A549 (cell line): ENCODE results near the gene HEATR1. TPM values are rescaled to one million over a fixed set of nuclear protein-coding genes. Genes with fewer than 3 reads are reported as not detected.

Experiments
- ATAC-seq, 2 experiments: fragments of 200-7000 bp in 1 of 2; fragments of >200 bp in 1 of 2; cut with Nextera tagmentation in 1 of 2; cut with Tn5 transposase in 1 of 2; 3 replicates each; pipeline versions ENCODE4 v1.8.0 to v1.9.1; 2018 to 2020; ENCODE audit warnings: mild to moderate bottlenecking in 1 of 2, moderate library complexity in 1 of 2
- CTCF ChIA-PET: fragments of 300-600 bp; sonication (Branson Sonifier 250); formaldehyde crosslinking; extraction: SDS; loops from one replicate; lab custom pipeline; 2021; ENCODE audit warnings: antibody characterized with exemption, inconsistent platforms; lab: Yijun Ruan, JAX
- POLR2A ChIA-PET: fragments of 350-600 bp; formaldehyde crosslinking; extraction: SDS; loops from one replicate; lab custom pipeline; 2021; ENCODE audit warnings: antibody characterized with exemption, inconsistent platforms; lab: Yijun Ruan, JAX
- DNase-seq, 2 experiments: peaks; one replicate each; pipeline versions ENCODE4 v3.0.0 to v3.0.0-alpha.2; 2011 to 2016; ENCODE audit warnings: low read depth in 1 of 2, low spot score in 1 of 2
- FAIRE-seq: peaks from 2 replicates; lab custom pipeline; 2011; peaks lifted over from hg19 to GRCh38; lab: Jason Lieb, UNC
- H3K27ac ChIP-seq, 2 experiments: fragments of >200 bp; sonication (Bioruptor Twin); formaldehyde crosslinking; 3 replicates each; pipeline ENCODE4 v1.5.1; 2016 to 2017
- H3K4me1 ChIP-seq: fragments of >200 bp; sonication (Bioruptor Twin); formaldehyde crosslinking; 3 replicates; pipeline ENCODE4 v1.6.1; 2016
- H3K4me2 ChIP-seq: fragments of >200 bp; sonication (Bioruptor Twin); formaldehyde crosslinking; 3 replicates; pipeline ENCODE4 v1.6.1; 2016
- H3K4me3 ChIP-seq: fragments of >200 bp; sonication (Bioruptor Twin); formaldehyde crosslinking; 3 replicates; pipeline ENCODE4 v1.5.1; 2016
- H3K9me3 ChIP-seq: fragments of >200 bp; sonication (Bioruptor Twin); formaldehyde crosslinking; 3 replicates; pipeline ENCODE4 v1.6.1; 2016
- BCL3 ChIP-seq: fragments of >200 bp; sonication (Bioruptor Twin); formaldehyde crosslinking; IDR thresholded peaks from 3 replicates; pipeline ENCODE4 v1.6.1; 2016
- CBX8 ChIP-seq: fragments of 200-600 bp; sonication (generic); IDR thresholded peaks from 2 replicates; pipeline ENCODE4 v1.6.1; 2016
- CHD2 ChIP-seq: fragments of 150-350 bp; IDR thresholded peaks from 2 replicates; pipeline ENCODE4 v1.6.1; 2014; ENCODE audit warnings: low read length; ENCODE audit not compliant: partially characterized antibody
- CHD4 ChIP-seq: fragments of 200-600 bp; sonication (generic); IDR thresholded peaks from 2 replicates; pipeline ENCODE4 v1.6.1; 2016; ENCODE audit warnings: antibody characterized with exemption, mild to moderate bottlenecking, borderline replicate concordance
- EHF ChIP-seq: fragments of 250-450 bp; sonication (Bioruptor Pico); IDR thresholded peaks from 2 replicates; pipeline ENCODE4 v1.5.0; 2020; ENCODE audit warnings: mild to moderate bottlenecking
- EP300 ChIP-seq, 2 experiments: fragments of >200 bp; sonication (Bioruptor Twin); formaldehyde crosslinking; IDR thresholded peaks; 2 replicates in 1 of 2; 3 replicates in 1 of 2; pipeline ENCODE4 v1.6.1; 2016 to 2017
- ESRRA ChIP-seq: fragments of 150-350 bp; IDR thresholded peaks from 2 replicates; pipeline ENCODE4 v1.6.1; 2014; ENCODE audit warnings: mild to moderate bottlenecking, low read length, borderline replicate concordance
- FOSL2 ChIP-seq, 2 experiments: fragments of 450-650 bp in 1 of 2; fragments of >200 bp in 1 of 2; sonication (Bioruptor Twin) in 1 of 2; formaldehyde crosslinking; IDR thresholded peaks; 2 replicates each; pipeline versions ENCODE4 v1.5.0 to v1.6.1; 2016 to 2020; ENCODE audit warnings: mild to moderate bottlenecking in 1 of 2, moderate library complexity in 1 of 2
- GATA3 ChIP-seq: IDR thresholded peaks from 2 replicates; pipeline ENCODE4 v1.6.1; 2012; ENCODE audit warnings: borderline replicate concordance
- HEYL ChIP-seq: fragments of 250-450 bp; sonication (Bioruptor Pico); IDR thresholded peaks from 2 replicates; pipeline ENCODE4 v1.8.0; 2021; ENCODE audit warnings: mild to moderate bottlenecking, moderate library complexity
- HOXB13 ChIP-seq: fragments of 250-450 bp; sonication (Bioruptor Pico); IDR thresholded peaks from 2 replicates; pipeline ENCODE4 v1.5.0; 2020; ENCODE audit warnings: low read depth, mild to moderate bottlenecking, moderate library complexity
- HOXB5 ChIP-seq: fragments of 250-450 bp; sonication (Bioruptor Pico); IDR thresholded peaks from 2 replicates; pipeline ENCODE4 v1.5.0; 2020; ENCODE audit warnings: mild to moderate bottlenecking, moderate library complexity
- JUN ChIP-seq, 2 experiments: fragments of >200 bp; sonication (Bioruptor Twin); formaldehyde crosslinking; IDR thresholded peaks; 2 replicates in 1 of 2; 3 replicates in 1 of 2; pipeline ENCODE4 v1.6.1; 2016 to 2017
- JUNB ChIP-seq: fragments of >200 bp; sonication (Bioruptor Twin); formaldehyde crosslinking; IDR thresholded peaks from 2 replicates; pipeline ENCODE4 v1.6.1; 2016
- KDM1A ChIP-seq: fragments of 200-600 bp; sonication (generic); IDR thresholded peaks from 2 replicates; pipeline ENCODE4 v1.6.1; 2016; ENCODE audit warnings: low read depth, mild to moderate bottlenecking
- MAFK ChIP-seq: fragments of 450-650 bp; IDR thresholded peaks from 2 replicates; pipeline ENCODE4 v1.6.1; 2014; ENCODE audit not compliant: partially characterized antibody
- MAX ChIP-seq: IDR thresholded peaks from 2 replicates; pipeline ENCODE4 v1.6.1; 2012
- MAZ ChIP-seq: fragments of 150-350 bp; IDR thresholded peaks from 2 replicates; pipeline ENCODE4 v1.6.1; 2014; ENCODE audit warnings: antibody characterized with exemption, low read depth, low read length, borderline replicate concordance
- MYC ChIP-seq: IDR thresholded peaks from 2 replicates; pipeline ENCODE4 v1.6.1; 2012; ENCODE audit warnings: mild to moderate bottlenecking, inconsistent platforms, low read length, improper control_type of control experiment, borderline replicate concordance
- NR3C1 ChIP-seq: fragments of >200 bp; sonication (Bioruptor Twin); formaldehyde crosslinking; IDR thresholded peaks from 3 replicates; pipeline ENCODE4 v1.6.1; 2017
- PBX3 ChIP-seq: IDR thresholded peaks from 2 replicates; pipeline ENCODE4 v1.6.1; 2012
- RAD21 ChIP-seq, 2 experiments: fragments of >200 bp in 1 of 2; sonication (Bioruptor Twin) in 1 of 2; formaldehyde crosslinking in 1 of 2; IDR thresholded peaks in 1 of 2; conservative IDR thresholded peaks in 1 of 2; 2 replicates in 1 of 2; 3 replicates in 1 of 2; pipeline ENCODE4 v1.6.1; 2012 to 2018; ENCODE audit warnings: inconsistent platforms in 1 of 2
- RARB ChIP-seq: fragments of 250-450 bp; sonication (Bioruptor Pico); IDR thresholded peaks from 2 replicates; pipeline ENCODE4 v1.8.0; 2021; ENCODE audit warnings: mild to moderate bottlenecking, moderate library complexity
- RCOR1 ChIP-seq: fragments of 150-350 bp; IDR thresholded peaks from 2 replicates; pipeline ENCODE4 v1.6.1; 2014; ENCODE audit warnings: antibody characterized with exemption, low read length, low read depth
- RFX5 ChIP-seq: fragments of 450-650 bp; IDR thresholded peaks from 2 replicates; pipeline ENCODE4 v1.7.1; 2014; ENCODE audit warnings: antibody characterized with exemption, mild to moderate bottlenecking, moderate library complexity
- RNF2 ChIP-seq: fragments of 200-600 bp; sonication (generic); IDR thresholded peaks from 2 replicates; pipeline ENCODE4 v1.6.1; 2016; ENCODE audit warnings: low read depth, mild to moderate bottlenecking, antibody characterized with exemption, moderate library complexity, borderline replicate concordance
- SREBF2 ChIP-seq: fragments of 450-650 bp; IDR thresholded peaks from 2 replicates; pipeline ENCODE4 v1.6.1; 2014; ENCODE audit warnings: mild to moderate bottlenecking, moderate library complexity
- TFCP2L1 ChIP-seq: fragments of 250-450 bp; sonication (Bioruptor Pico); IDR thresholded peaks from 2 replicates; pipeline ENCODE4 v1.5.0; 2021; ENCODE audit warnings: mild to moderate bottlenecking
- ZC3H11A ChIP-seq: fragments of 450-650 bp; IDR thresholded peaks from 2 replicates; pipeline ENCODE4 v1.6.1; 2014; ENCODE audit warnings: antibody characterized with exemption, mild to moderate bottlenecking
- ZNF302 ChIP-seq: fragments of 250-450 bp; sonication (Bioruptor Pico); IDR thresholded peaks from 2 replicates; pipeline ENCODE4 v1.9.0; 2021; ENCODE audit warnings: inconsistent platforms, mild to moderate bottlenecking, moderate library complexity
- ZSCAN20 ChIP-seq: fragments of 250-450 bp; sonication (Bioruptor Pico); IDR thresholded peaks from 2 replicates; pipeline ENCODE4 v1.8.0; 2022; ENCODE audit warnings: mild to moderate bottlenecking, moderate library complexity
- WGBS: methylation state at CpG from one replicate; pipeline ENCODE4 v1.1.6; 2017; ENCODE audit errors: missing lambda C conversion rate; 5-methylcytosine and 5-hydroxymethylcytosine counted together
- polyA plus RNA-seq, 4 experiments: library from polyadenylated mRNA; depleted of rRNA in 3 of 4; stranded (reverse); fragments of >200 nt; fragmentation: RNase III in 1 of 4; extraction: RNeasy Plus Mini Kit Qiagen cat#74134 plus additional on column Dnase treatment in 1 of 4; gene quantifications; 2 replicates in 3 of 4; 3 replicates in 1 of 4; pipeline ENCODE4 v1.2.3, GENCODE V29; 2011 to 2017
- TF ChIP-seq, protein P1 (sequence below): fragments of >200 bp; sonication (Bioruptor Twin); formaldehyde crosslinking; IDR thresholded peaks from 3 replicates; pipeline ENCODE4 v1.5.1; 2016
- TF ChIP-seq, protein P2 (sequence below): fragments of 150-350 bp; IDR thresholded peaks from 2 replicates; pipeline ENCODE4 v1.6.1; 2014; ENCODE audit warnings: low read depth, mild to moderate bottlenecking, low read length
- TF ChIP-seq, protein P3 (sequence below): IDR thresholded peaks from 2 replicates; pipeline ENCODE4 v1.6.1; 2012; ENCODE audit warnings: low read depth, borderline replicate concordance

The HEATR1 gene
- polyA plus RNA-seq, 2 of the 4 experiments (the other 2 are of a cell fraction), result 22.3 to 50.1 TPM

- TF ChIP-seq MAZ, result no peak
Measured at GRCh38 chr1:236524895-236525184, 79.5 kb downstream of the HEATR1 start (continued).

DNA sequence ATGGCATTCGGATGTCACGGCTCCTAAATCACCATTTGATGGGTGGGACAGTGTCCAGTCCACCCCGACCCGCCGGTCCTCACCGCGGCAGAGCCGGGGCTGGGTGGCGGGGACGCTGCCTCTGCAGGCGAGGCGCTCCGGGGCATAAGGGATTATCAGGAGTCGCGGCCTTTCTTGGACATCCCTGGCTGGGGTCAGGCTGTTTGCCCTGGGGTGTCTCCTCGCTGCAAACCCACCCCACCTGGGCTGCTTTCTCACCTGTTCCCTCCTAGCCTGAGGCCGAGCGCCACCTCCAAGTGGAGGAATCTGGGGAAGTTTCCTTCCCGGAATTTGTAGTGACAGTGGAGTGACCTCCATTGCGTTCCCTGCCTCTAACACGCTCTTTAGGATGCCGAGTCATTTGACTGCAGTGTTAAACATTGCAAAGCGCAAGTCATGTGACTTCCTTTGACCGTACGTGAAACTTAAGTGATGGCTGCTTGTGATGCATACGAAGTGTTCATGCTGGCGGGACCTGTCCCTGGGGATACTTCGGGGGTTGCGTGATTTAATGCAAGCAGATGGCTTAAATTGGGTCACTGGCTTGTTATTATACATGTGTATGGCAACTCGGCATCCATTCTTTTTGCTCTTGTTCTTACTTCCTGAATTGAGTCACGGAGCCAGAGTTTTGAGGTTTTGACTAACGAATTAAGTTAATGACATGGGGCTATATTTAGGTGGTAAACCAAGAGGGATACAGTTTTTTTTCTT is 80.0 kb downstream of the HEATR1 start:
- H3K9me3 ChIP-seq, result no peaks in the 10 kb centered on the region
- H3K4me2 ChIP-seq, result peak overlapping the region; percentile 74
- ChIA-PET POLR2A (no interaction called here), CTCF (interaction anchor here (0.6 to 1.1 kb wide), 2 partner anchors 21 to 34 kb away, joined by 3 to 4 read pairs; no protein-coding TSS in a partner anchor)
- peak overlapping the region; percentile 99 for H3K4me3 ChIP-seq
- peak; percentile 89 to 90 for DNase-seq
- peak; percentile 78 to 87 for ATAC-seq
- peak overlapping the region; percentile 88 to 94 for H3K27ac ChIP-seq
- H3K4me1 ChIP-seq, result peaks cover 11% of the 10 kb centered on the region; the same call in 2 of the 3 replicates
- WGBS, result 2% methylated on average over 28 of the region's 32 CpGs
- FAIRE-seq, result peak; percentile 88
- TF ChIP-seq CBX8, result no peak
- no peak for TF ChIP-seq ZC3H11A
- TF ChIP-seq, protein P1, sequence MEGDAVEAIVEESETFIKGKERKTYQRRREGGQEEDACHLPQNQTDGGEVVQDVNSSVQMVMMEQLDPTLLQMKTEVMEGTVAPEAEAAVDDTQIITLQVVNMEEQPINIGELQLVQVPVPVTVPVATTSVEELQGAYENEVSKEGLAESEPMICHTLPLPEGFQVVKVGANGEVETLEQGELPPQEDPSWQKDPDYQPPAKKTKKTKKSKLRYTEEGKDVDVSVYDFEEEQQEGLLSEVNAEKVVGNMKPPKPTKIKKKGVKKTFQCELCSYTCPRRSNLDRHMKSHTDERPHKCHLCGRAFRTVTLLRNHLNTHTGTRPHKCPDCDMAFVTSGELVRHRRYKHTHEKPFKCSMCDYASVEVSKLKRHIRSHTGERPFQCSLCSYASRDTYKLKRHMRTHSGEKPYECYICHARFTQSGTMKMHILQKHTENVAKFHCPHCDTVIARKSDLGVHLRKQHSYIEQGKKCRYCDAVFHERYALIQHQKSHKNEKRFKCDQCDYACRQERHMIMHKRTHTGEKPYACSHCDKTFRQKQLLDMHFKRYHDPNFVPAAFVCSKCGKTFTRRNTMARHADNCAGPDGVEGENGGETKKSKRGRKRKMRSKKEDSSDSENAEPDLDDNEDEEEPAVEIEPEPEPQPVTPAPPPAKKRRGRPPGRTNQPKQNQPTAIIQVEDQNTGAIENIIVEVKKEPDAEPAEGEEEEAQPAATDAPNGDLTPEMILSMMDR, result no peak
- TF ChIP-seq ZSCAN20 (CRISPR knock-in tag), result no peak
- no peak for TF ChIP-seq HOXB5
- TF ChIP-seq EP300 (IDR thresholded peaks at IDR 0.05), result no peak
- no peak for TF ChIP-seq MAX
- peak; percentile 41; the same call in 1 of the 3 replicates for TF ChIP-seq BCL3
- TF ChIP-seq ESRRA, result no peak
- TF ChIP-seq MAFK, result peak; percentile 22
- TF ChIP-seq KDM1A, result no peak
- no peak for TF ChIP-seq MYC
- no peak for TF ChIP-seq PBX3
- no peak for TF ChIP-seq JUNB
- 0 out of 2 replicates have a peak, but pooled peaks have one; percentile 31 for TF ChIP-seq EHF
- TF ChIP-seq ZNF302 (CRISPR knock-in tag), result 0 out of 2 replicates have a peak, but pooled peaks have one; percentile 13
- TF ChIP-seq RAD21 (conservative IDR thresholded peaks at IDR 0.05 in 1 of 2, IDR thresholded peaks at IDR 0.05 in 1 of 2), result no peak
- no peak for TF ChIP-seq RFX5
- no peak for TF ChIP-seq RARB (CRISPR knock-in tag)
- 0 out of 2 replicates have a peak, but pooled peaks have one; percentile 50 for TF ChIP-seq TFCP2L1 (CRISPR knock-in tag)
- no peak for TF ChIP-seq RCOR1
- no peak for TF ChIP-seq HEYL
- TF ChIP-seq CHD4, result no peak
- TF ChIP-seq SREBF2, result no peak
- no peak for TF ChIP-seq HOXB13 (CRISPR knock-in tag)
- TF ChIP-seq, protein P2, sequence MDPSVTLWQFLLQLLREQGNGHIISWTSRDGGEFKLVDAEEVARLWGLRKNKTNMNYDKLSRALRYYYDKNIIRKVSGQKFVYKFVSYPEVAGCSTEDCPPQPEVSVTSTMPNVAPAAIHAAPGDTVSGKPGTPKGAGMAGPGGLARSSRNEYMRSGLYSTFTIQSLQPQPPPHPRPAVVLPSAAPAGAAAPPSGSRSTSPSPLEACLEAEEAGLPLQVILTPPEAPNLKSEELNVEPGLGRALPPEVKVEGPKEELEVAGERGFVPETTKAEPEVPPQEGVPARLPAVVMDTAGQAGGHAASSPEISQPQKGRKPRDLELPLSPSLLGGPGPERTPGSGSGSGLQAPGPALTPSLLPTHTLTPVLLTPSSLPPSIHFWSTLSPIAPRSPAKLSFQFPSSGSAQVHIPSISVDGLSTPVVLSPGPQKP, result no peak
- TF ChIP-seq RNF2, result no peak
- TF ChIP-seq, protein P3, sequence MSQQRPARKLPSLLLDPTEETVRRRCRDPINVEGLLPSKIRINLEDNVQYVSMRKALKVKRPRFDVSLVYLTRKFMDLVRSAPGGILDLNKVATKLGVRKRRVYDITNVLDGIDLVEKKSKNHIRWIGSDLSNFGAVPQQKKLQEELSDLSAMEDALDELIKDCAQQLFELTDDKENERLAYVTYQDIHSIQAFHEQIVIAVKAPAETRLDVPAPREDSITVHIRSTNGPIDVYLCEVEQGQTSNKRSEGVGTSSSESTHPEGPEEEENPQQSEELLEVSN, result 0 out of 2 replicates have a peak, but pooled peaks have one; percentile 29
- peak in 1 of 2 experiments; percentile 22; a peak in 1 of 5 replicates for TF ChIP-seq JUN (IDR thresholded peaks at IDR 0.05)
- TF ChIP-seq GATA3, result no peak
- TF ChIP-seq CHD2, result no peak
- no peak for TF ChIP-seq NR3C1
- TF ChIP-seq MAZ, result no peak
- TF ChIP-seq FOSL2 (IDR thresholded peaks at IDR 0.05), result no peak
- TF ChIP-seq FOSL2 (CRISPR knock-in tag; IDR thresholded peaks at IDR 0.05), result peak; percentile 24; the same call in 1 of the 2 replicates
